Measurements from ENCODE around the gene POU2F3.

POU2F3 gene

GRCh38 chr11:120226714-120227113 is 13.2 kb upstream of the POU2F3 start:
- no peak for DNase-seq (ENCODE audit: low read depth)

GRCh38 chr11:120227228-120227852 is 12.6 kb upstream of the POU2F3 start:
- no peak for DNase-seq (ENCODE audit: low read depth)

- DNase-seq (ENCODE audit: low read depth): no peak
Measured at GRCh38 chr11:120228794-120229384, 11.1 kb upstream of the POU2F3 start.

GRCh38 chr11:120229451-120230424 is 10.2 kb upstream of the POU2F3 start:
- no peak for DNase-seq (ENCODE audit: low read depth)

GRCh38 chr11:120230433-120231071 is 9.4 kb upstream of the POU2F3 start:
- DNase-seq (ENCODE audit: low read depth): no peak

- no peak for DNase-seq (ENCODE audit: low read depth)
Measured at GRCh38 chr11:120231963-120232362, 8.0 kb upstream of the POU2F3 start.

- DNase-seq (ENCODE audit: low read depth): no peak
Measured at GRCh38 chr11:120233207-120233803, 6.6 kb upstream of the POU2F3 start.

GRCh38 chr11:120235024-120235628 is 4.8 kb upstream of the POU2F3 start:
- DNase-seq (ENCODE audit: low read depth): peak; percentile 15

GRCh38 chr11:120236169-120237107 is 3.5 kb upstream of the POU2F3 start:
- no peak for DNase-seq (ENCODE audit: low read depth)

- DNase-seq (ENCODE audit: low read depth): no peak
Measured at GRCh38 chr11:120238968-120239620, 846 bp upstream of the POU2F3 start.

GRCh38 chr11:120240866-120241265 is 926 bp downstream of the POU2F3 start:
- no peak for DNase-seq (ENCODE audit: low read depth)

GRCh38 chr11:120241277-120241676 is 1.3 kb downstream of the POU2F3 start:
- no peak for DNase-seq (ENCODE audit: low read depth)

- DNase-seq (ENCODE audit: low read depth): no peak
Measured at GRCh38 chr11:120243221-120243620, 3.3 kb downstream of the POU2F3 start.

GRCh38 chr11:120244476-120245365 is 4.8 kb downstream of the POU2F3 start:
- no peak for DNase-seq (ENCODE audit: low read depth)

GRCh38 chr11:120245434-120245833 is 5.5 kb downstream of the POU2F3 start:
- no peak for DNase-seq (ENCODE audit: low read depth)

- no peak for DNase-seq (ENCODE audit: low read depth)
Measured at GRCh38 chr11:120248551-120249278, 8.8 kb downstream of the POU2F3 start.

- DNase-seq (ENCODE audit: low read depth): no peak
Measured at GRCh38 chr11:120249279-120250262, 9.6 kb downstream of the POU2F3 start.
